GM21717 (cell line): ENCODE data around the gene CIDEC.
"Not testable (repeated sequence)": the region's sequence is repeated elsewhere in the genome, so short reads cannot be mapped to it uniquely, and the experiment has no call there.

Experiments
- ATAC-seq: cut with Tn5 transposase; IDR thresholded peaks from one replicate; pipeline ENCODE4 v1.9.1; 2021; ENCODE audit warnings: mild to moderate bottlenecking, moderate library complexity; ENCODE audit not compliant: unreplicated experiment

CIDEC gene

DNA sequence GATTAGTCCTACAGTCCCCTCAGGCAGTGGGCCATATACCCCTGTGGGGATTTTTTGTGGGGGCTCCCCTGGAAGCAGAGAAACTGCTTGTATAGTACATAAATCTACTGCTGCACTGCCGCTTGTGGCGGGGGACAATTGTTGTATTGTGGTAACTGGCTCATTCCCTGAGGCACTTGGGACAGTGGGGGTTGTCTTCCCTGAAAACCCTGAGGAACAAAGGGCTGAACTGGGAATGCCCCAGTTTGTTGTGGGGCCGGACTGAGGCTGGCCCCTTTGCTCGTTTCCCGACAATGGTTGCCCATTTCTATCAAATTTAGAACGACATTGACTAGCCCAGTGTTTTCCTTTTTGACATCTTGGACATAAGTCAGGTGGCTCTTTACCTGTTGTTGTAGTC is 28.7 kb downstream of the CIDEC start:
- not testable (repeated sequence) for ATAC-seq

- ATAC-seq, result not testable (repeated sequence)
Observed at GRCh38 chr3:9848860-9849259, 31.2 kb downstream of the CIDEC start.

- not testable (repeated sequence) for ATAC-seq
Observed at GRCh38 chr3:9847870-9848269, 32.2 kb downstream of the CIDEC start.

- ATAC-seq, result no peak
Observed at GRCh38 chr3:9846931-9847488, 33.0 kb downstream of the CIDEC start.

- ATAC-seq, result no peak
Observed at GRCh38 chr3:9846231-9846630, 33.8 kb downstream of the CIDEC start.

GRCh38 chr3:9843715-9844438 is 36.2 kb downstream of the CIDEC start, which contains the start of gene RPUSD3:
Gene RPUSD3 (minus strand): TSS chr3:9844008. CDS start chr3:9843990, 18 bp downstream.
- ATAC-seq, result peak; percentile 98

- ATAC-seq, result no peak
Observed at GRCh38 chr3:9841015-9841414, 39.0 kb downstream of the CIDEC start.

DNA sequence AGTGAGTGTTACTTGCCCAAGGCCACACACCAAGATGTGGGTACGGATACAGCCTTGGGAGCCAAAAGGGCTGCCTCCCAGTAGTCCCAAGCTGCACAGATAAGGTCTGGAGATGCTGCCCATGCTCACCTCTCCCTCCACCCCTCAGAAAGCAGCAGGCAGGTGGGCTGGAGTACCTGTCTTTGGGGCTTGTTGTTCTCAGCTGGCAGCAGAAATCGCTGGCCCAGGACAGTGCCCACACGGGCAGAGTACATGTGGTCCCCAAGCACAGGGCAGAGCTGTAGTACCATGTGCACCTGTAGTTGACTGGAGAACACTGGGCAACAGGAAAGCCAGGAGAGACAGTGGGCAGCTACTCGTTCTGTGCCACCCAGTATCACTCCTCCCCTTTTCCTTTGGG is 41.2 kb downstream of the CIDEC start:
- no peak for ATAC-seq

DNA sequence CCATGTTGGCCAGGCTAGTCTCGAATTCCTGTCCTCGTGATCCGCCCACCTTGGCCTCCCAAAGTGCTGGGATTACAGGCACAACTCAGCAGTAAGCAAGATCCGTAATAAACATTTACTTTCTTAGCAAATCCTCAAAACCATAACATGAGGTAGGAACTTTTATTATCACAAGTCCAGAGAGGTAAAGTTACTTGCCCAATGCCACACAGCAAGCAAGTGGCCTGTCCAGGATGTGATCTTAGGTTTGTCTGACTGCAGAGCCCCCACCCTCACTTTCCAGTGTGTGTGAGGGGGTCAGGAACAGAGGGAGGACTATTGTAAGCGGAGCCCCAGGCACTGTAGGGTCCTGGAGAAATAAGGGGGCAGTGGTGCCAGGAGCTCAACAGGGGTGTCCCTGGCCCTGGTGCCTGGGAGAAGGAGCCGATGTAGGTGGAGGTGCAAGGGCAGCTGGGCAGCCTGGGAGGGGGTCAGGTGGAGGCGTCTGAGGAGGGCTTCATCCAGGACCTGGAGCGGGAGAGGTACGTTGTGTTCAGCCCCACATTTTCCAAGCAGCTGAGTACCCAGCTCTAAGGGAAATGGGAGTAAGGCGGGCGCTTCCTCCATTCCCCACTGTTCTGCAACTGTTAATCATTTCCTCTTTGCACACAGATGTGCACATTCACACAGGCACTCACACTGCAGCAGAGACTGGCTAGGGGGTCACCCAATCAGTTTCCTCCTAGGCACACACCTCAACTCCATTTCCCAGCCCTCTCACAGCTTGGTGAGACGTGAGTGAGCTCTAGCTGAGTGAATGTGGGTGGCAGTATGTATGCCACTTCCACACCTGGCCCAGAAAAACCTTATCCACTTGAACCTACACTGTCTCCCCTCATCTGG is 42.1 kb downstream of the CIDEC start:
- ATAC-seq, result no peak

GRCh38 chr3:9834520-9835380 is 45.3 kb downstream of the CIDEC start:
- ATAC-seq, result no peak

DNA sequence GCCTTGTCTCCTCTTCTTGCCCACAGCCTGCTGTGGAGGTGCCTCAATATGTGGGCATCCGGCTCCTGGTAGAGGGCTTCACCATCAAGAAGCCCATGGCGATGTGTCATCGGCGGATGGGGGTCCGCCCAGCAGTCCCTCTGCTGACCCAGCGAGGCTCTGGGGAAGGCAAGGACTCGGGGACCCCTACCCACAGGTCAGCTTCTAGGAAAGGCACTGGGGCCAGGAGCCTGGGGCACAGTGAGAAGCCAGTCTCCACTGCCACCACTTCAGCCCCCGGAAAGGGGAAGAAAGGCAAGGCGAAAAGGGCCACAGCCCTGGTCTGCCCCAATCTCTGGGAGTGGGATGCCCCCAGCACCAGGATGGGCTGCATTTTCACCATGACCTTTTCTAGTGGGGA is 47.0 kb downstream of the CIDEC start:
- ATAC-seq, result no peak

DNA sequence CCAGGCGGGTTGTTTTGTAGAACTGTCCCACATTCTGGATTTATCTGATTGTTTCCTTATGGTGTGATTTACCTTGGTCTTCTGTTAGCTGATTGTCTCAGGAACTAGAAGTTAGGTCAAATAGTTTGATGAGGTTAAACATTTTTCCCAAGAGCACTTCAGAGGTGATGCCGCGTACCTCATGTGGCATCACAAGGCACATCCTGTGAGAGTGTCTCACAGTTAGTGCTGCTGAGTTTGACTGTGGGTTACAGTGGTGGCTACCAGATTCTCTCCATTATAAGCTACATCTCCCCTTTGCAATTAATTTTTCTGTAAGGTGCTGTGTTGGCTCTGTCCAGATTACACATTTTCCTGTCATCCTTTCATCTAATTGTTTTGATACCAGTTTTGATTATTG is 48.8 kb downstream of the CIDEC start:
- ATAC-seq, result no peak

DNA sequence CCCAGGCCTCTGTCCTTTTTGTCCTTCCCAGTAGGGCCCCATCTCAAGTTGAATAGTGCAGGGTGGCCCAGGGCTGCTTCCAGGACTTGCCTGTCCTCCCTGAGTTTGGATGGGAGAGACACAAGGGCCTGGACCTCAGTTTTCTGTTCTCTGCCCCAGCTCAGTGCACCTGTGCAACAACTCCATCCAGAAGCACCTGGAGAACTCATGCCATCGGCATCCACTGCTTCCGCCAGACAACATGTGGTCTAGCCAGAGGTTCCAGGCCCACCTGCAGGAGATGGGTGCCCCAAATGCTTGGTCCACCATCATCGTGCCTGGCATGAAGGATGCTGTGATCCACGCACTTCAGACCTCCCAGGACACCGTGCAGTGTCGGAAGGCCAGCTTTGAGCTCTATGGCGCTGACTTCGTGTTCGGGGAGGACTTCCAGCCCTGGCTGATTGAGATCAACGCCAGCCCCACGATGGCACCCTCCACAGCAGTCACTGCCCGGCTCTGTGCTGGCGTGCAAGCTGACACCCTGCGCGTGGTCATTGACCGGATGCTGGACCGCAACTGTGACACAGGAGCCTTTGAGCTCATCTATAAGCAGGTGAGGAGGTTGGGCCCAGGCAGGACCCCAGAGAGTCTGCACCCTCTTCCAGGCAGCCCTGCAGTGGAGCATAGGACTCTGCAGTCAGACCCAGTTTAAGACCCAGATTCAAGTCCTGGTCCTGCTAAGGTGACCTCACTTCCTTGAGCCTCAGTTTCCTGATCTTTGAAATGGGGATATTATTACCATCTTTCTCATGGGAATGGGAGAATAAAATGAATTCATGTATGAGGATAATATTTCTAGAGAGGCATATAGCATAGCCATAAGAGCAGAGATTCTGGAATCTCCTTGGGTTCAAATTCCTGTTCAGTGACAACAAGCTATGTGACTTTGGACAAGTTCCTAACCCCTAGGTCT is 51.0 kb downstream of the CIDEC start:
- no peak for ATAC-seq

DNA sequence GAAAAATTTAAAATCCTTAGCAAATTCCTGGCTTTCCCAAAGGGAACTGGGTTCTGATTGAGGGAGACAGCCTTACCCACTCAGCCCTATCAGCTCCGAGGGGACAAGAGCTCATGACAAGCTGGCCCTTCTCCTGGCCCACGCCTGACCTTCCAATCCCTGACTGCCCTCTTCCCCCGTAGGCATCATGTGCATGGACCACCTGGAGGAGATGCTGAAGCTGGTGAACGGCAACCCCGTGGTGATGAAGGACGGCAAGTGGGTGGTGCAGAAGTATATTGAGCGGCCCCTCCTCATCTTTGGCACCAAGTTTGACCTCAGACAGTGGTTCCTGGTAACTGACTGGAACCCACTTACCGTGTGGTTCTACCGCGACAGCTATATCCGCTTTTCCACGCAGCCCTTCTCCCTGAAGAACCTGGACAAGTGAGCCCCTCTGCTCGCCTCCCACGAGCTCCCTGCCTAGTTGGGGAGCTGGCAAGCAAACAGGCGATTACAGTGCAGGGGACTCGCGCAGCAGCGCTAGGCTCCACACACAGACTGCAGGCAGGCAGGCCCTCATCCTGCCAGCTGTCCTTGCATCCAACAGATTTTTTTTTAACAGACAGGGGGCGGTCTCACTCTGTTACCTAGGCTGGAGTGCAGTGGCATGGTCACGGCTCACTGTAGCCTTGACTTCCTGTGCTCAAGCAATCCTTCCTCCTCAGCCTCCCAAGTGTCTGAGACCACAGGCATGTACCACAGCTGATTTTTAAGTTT is 53.1 kb downstream of the CIDEC start:
- no peak for ATAC-seq

- ATAC-seq, result no peak
Observed at GRCh38 chr3:9825451-9826040, 54.5 kb downstream of the CIDEC start.

DNA sequence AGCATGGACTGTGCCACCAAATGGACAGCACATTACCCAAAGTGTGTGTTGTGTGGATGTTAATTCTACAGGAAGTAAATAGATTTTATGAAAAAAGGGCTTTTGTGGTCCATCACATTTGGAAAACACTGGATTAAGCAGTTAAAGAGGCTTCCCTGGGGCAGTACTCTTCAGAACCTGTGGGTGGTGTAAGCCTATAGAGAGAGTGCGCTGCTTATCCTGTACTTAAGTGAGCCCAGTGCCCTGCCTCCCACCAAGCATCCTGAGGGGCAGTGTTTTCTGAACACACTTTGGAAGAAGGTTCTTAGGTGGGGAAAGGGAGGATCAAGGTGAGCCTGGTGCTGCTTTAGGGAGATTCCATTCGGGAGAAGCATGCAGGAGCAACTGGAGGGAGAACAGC is 59.1 kb downstream of the CIDEC start:
- ATAC-seq, result no peak

DNA sequence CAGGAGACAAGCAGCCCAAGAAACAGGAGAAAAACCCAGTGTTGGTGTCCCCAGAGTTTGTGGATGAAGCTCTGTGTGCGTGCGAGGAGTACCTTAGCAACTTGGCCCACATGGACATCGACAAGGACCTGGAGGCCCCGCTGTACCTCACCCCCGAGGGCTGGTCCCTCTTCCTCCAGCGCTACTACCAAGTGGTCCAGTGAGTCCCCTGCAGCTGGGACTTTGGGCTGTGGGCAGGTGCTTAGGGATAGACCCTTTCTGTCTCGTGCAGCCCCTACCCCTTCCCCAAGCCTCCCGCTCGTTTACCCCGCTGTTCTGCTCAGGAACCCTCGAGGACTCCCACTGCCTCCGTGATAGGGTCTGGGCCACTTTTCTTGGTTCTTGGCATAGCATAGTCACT is 59.5 kb downstream of the CIDEC start:
- ATAC-seq, result no peak

GRCh38 chr3:9818666-9819335 is 61.3 kb downstream of the CIDEC start:
- ATAC-seq, result no peak
